K562 (cell line): ENCODE measurements around the gene ANXA2. TPM values are rescaled to one million over a fixed set of nuclear protein-coding genes. Genes with fewer than 3 reads are reported as not detected.

Source experiments
- AFF1 ChIP-seq, 2 experiments: fragments of 450-650 bp; IDR thresholded peaks; 2 replicates each; pipeline ENCODE4 v1.6.1; 2018; ENCODE audit warnings: mild to moderate bottlenecking in 2 of 2, low read depth in 1 of 2; ENCODE audit not compliant: partially characterized antibody in 2 of 2
- ASH1L ChIP-seq: fragments of 450-650 bp; IDR thresholded peaks from 2 replicates; pipeline ENCODE4 v1.6.1; 2018; ENCODE audit warnings: borderline replicate concordance, mild to moderate bottlenecking, low read depth; ENCODE audit not compliant: partially characterized antibody
- CBFA2T3 ChIP-seq: fragments of 450-650 bp; IDR thresholded peaks from 2 replicates; pipeline ENCODE4 v1.6.1; 2017
- HDGF ChIP-seq: fragments of 450-650 bp; IDR thresholded peaks from 2 replicates; pipeline ENCODE4 v1.6.1; 2016
- HMBOX1 ChIP-seq: sonication (generic); IDR thresholded peaks from 2 replicates; pipeline ENCODE4 v1.6.1; 2016
- HOXB6 ChIP-seq: fragments of 250-450 bp; sonication (Bioruptor Pico); IDR thresholded peaks from 2 replicates; pipeline ENCODE4 v1.5.1; 2022; ENCODE audit warnings: mild to moderate bottlenecking, borderline replicate concordance
- KDM2B ChIP-seq: fragments of 250-450 bp; sonication (Bioruptor Pico); IDR thresholded peaks from 2 replicates; pipeline ENCODE4 v1.8.0; 2021; ENCODE audit warnings: mild to moderate bottlenecking, moderate library complexity
- KLF6 ChIP-seq: fragments of 250-450 bp; sonication (Bioruptor Pico); IDR thresholded peaks from 2 replicates; pipeline ENCODE4 v1.4.0; 2020; ENCODE audit warnings: mild to moderate bottlenecking, moderate library complexity, borderline replicate concordance
- PTTG1 ChIP-seq: fragments of 450-650 bp; IDR thresholded peaks from 2 replicates; pipeline ENCODE4 v1.6.1; 2016; ENCODE audit warnings: low read depth, mild to moderate bottlenecking, missing genetic modification characterization, missing compliant biosample characterization
- SMARCA4 ChIP-seq: fragments of 450-650 bp; IDR thresholded peaks from 2 replicates; pipeline ENCODE4 v1.6.1; 2016
- ZNF174 ChIP-seq: fragments of 250-450 bp; sonication (Bioruptor Pico); IDR thresholded peaks from 2 replicates; pipeline ENCODE4 v1.4.0; 2020; ENCODE audit warnings: mild to moderate bottlenecking
- ZNF316 ChIP-seq: fragments of 450-650 bp; IDR thresholded peaks from 2 replicates; pipeline ENCODE4 v1.6.1; 2016
- polyA plus RNA-seq, 8 experiments: library from polyadenylated mRNA; depleted of rRNA in 4 of 8; stranded (reverse) in 5 of 8; unstranded in 3 of 8; fragments of >200 nt; fragmentation: Nextera tagmentation in 2 of 8; fragmentation: Illumina TruSeq in 1 of 8; extraction: Ambion mirVana in 2 of 8; extraction: Trizol in 1 of 8; gene quantifications; 2 replicates each; pipeline versions ENCODE4 v1.2.1 to v1.2.3, GENCODE V29; 2011 to 2014; ENCODE audit warnings: inconsistent platforms in 1 of 8, missing spikeins in 1 of 8
- total RNA-seq, 7 experiments: library from RNA; depleted of rRNA in 6 of 7; stranded (reverse); fragments of >200 nt in 6 of 7; fragmentation: Illumina TruSeq in 2 of 7; extraction: Trizol in 2 of 7; gene quantifications; 2 replicates each; pipeline versions ENCODE4 v1.2.1 to v1.2.3, GENCODE V29; 2011 to 2021; ENCODE audit warnings: low replicate concordance in 1 of 7

ANXA2 gene
- total and polyA plus RNA-seq, 9 of the 15 experiments (the other 6 are each of a cell fraction or from before 2014, with no cell fraction given) = 301 to 1,102 (median 452) TPM

- no peak for TF ChIP-seq ASH1L
- TF ChIP-seq HOXB6 (CRISPR knock-in tag) = no peak
- TF ChIP-seq SMARCA4 = no peak
- no peak for TF ChIP-seq KLF6 (CRISPR knock-in tag)
- no peak for TF ChIP-seq KDM2B (CRISPR knock-in tag)
- TF ChIP-seq PTTG1 (tag) = no peak
- TF ChIP-seq ZNF316 = no peak
- no peak for TF ChIP-seq HDGF
- no peak for TF ChIP-seq ZNF174 (CRISPR knock-in tag)
- no peak for TF ChIP-seq HMBOX1
- no peak for TF ChIP-seq AFF1 (IDR thresholded peaks at IDR 0.05; ENCODE audit: low read depth in 1 of 2, partially characterized antibody in 2 of 2)
- TF ChIP-seq CBFA2T3 = no peak
Observed at GRCh38 chr15:60371175-60372051, 26.4 kb downstream of the ANXA2 start (continued).
